ENCODE results near the gene GPBAR1. TPM values are rescaled to one million over a fixed set of nuclear protein-coding genes. Genes with fewer than 3 reads are reported as not detected.

The GPBAR1 gene
- total and polyA plus RNA-seq, 2 experiments from 2014 or later = 0.44 TPM; not detected in 1

GRCh38 chr2:218235017-218235416 lies 25.8 kb upstream of the GPBAR1 start (continued):
- TF ChIP-seq REST (IDR thresholded peaks at IDR 0.05; ENCODE audit: unreplicated experiment) = no peak
- no peak for TF ChIP-seq CREB1 (CRISPR knock-in tag; IDR thresholded peaks at IDR 0.05; ENCODE audit: low read depth)
- no peak for TF ChIP-seq EZH2phosphoT487 (IDR thresholded peaks at IDR 0.05; ENCODE audit: unreplicated experiment)

- Mint-ChIP-seq H3K27ac (no peak overlapping the region), H3K9me3 (no peaks in the 10 kb centered on the region), H3K27me3 (ENCODE audit: insufficient read depth, low read depth, poor library complexity) (no peaks in the 10 kb centered on the region), H3K36me3 (ENCODE audit: low read depth) (peaks cover 93% of the 10 kb centered on the region), H3K4me1 (no peaks in the 10 kb centered on the region), H3K4me3 (no peak overlapping the region)
- Histone ChIP-seq H3K4me1 (ENCODE audit: insufficient read depth) (no peaks in the 10 kb centered on the region), H3K4me3 (no peak overlapping the region), H3K27me3 (ENCODE audit: insufficient read depth) (no peaks in the 10 kb centered on the region), H3K79me2 (replicated peaks; ENCODE audit: insufficient read depth) (peaks cover 1% of the 10 kb centered on the region; the same call in 1 of the 2 replicates), H3K9me2 (ENCODE audit: insufficient read depth) (no peaks in the 10 kb centered on the region), H2AFZ (no peak overlapping the region), H4K20me1 (replicated peaks; ENCODE audit: insufficient read depth) (peaks cover 15% of the 10 kb centered on the region; the same call in 1 of the 2 replicates), H3K36me3 (ENCODE audit: insufficient read depth) (peaks cover 68% of the 10 kb centered on the region), H3F3A (replicated peaks; ENCODE audit: low read depth) (no peaks in the 10 kb centered on the region), H3K27ac (ENCODE audit: low read depth) (no peak overlapping the region), H3K4me2 (no peak overlapping the region)
- TF ChIP-seq REST (IDR thresholded peaks at IDR 0.05; ENCODE audit: unreplicated experiment) = no peak
- TF ChIP-seq JUNB (IDR thresholded peaks at IDR 0.05; ENCODE audit: unreplicated experiment) = no peak
- no peak for TF ChIP-seq CTCF (conservative IDR thresholded peaks at IDR 0.05; ENCODE audit: low read depth in 2 of 2)
- TF ChIP-seq NANOG (IDR thresholded peaks at IDR 0.05; ENCODE audit: borderline replicate concordance) = no peak
- ATAC-seq = no peak
- no peak for DNase-seq (ENCODE audit: low spot score)
Measured at GRCh38 chr2:218236829-218237228, 24.0 kb upstream of the GPBAR1 start.
